ENCODE measurements around the gene GSTA1. TPM values are rescaled to one million over a fixed set of nuclear protein-coding genes. Genes with fewer than 3 reads are reported as not detected.

Gene GSTA1
- total RNA-seq (ENCODE audit: low replicate concordance) = not detected in 2 replicates

DNA sequence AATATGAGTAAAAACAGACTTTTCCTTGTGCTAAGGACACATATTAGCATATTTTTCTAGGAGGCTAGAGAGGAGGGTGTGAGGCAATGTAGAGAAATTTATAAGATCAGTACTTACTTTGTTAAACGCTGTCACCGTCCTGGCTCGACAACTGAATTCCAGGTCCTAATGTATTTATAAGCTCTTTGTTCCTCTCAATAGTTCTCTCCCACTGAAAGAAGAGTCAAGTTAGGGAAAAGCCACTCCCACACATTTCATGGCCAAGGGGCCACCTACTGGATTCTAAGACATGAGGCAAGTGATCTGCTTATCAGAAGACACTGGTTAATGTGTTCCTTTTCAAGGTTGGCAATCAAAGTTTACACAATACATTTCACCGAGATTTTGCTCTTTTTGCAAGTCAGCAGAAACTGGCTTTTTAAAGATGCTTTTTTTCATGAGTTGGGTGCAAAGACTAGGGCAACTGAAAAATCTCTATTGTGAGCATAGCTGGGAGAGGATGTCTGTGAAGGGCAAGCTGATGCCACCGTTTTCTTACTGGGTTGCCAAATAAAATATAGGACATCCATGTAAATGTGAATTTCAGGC lies at the start of gene GSTA1:
GSTA1 (minus strand) TSS at position 149 of the 588 bp plus-strand sequence. CDS start 4,549 bp downstream, outside the sequence.

DNA sequence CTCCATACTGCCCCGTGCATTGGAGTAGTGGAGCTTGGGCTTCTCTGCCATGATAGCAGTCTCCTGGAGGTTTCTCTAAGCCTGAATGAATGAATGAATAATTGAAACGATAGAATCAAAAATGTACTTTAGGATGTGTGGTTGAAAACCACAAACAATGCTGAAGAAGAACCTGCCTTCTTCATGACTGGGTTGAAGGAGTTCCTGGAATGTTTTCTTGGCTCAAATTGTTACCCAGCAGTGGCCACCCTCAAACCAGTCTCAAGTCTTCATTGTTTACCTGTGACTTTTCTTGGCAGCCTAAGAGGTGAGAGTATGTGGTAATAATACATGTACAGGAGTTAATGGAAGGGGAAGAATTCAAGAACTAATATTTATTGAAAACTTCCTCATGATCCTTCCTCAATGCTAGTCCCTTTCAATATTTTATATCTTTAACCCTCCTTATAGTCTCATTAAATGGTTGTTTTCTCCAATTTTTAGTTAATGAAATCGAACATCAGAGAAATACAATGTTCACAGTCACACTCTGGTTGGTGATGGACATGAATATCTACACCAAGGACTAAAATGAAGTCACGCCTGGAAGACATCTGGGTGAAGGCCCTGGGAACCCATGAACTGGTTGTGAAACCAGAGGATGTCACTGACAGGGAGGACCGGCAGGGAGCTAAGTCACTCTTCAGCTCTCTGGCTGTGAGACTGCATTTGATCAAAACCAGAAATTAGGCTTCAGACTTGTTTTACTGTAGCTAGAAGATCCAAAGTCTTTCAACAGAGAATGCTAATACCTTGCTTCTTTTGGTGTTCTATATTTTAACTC lies 37.4 kb upstream of the GSTA1 start, which contains the start of gene GSTA5:
GSTA5 (minus strand) TSS at position 51 of the 823 bp plus-strand sequence.

DNA sequence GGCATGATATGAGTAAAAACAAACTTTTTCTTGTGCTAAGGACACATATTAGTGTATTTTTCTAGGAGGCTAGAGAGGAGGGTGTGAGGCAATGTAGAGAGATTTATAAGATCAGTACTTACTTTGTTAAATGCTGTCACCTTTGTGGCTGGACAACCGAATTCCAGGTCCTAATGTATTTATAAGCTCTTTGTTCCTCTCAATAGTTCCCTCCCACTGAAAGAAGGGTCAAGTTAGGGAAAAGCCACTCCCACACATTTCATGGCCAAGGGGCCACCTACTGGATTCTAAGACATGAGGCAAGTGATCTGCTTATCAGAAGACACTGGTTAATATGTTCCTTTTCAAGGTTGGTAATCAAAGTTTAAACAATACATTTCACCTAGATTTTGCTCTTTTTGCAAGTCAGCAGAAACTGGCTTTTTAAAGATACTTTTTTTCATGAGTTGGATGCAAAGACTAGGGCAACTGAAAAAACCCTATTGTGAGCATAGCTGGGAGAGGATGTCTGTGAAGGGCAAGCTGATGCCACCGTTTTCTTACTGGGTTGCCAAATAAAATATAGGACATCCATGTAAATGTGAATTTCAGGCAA lies 40.2 kb downstream of the GSTA1 start, which contains the start of gene GSTA2:
GSTA2 (minus strand) TSS at position 154 of the 595 bp plus-strand sequence. CDS start 5,528 bp downstream, outside the sequence.

Other genes starting within 250 kb of the GSTA1 start
- gene TRAM2, start 226.8 kb downstream of the GSTA1 start, total RNA-seq (ENCODE audit: low replicate concordance) = 58.9 and 74.5 TPM in 2 replicates
- 13.0 and 26.0 TPM in 2 replicates for gene TMEM14A, start 132.7 kb downstream of the GSTA1 start, total RNA-seq (ENCODE audit: low replicate concordance)
- gene GSTA2, start 40.3 kb downstream of the GSTA1 start, total RNA-seq (ENCODE audit: low replicate concordance) = not detected in 2 replicates
- gene GSTA5, start 37.0 kb upstream of the GSTA1 start, total RNA-seq (ENCODE audit: low replicate concordance) = not detected in 2 replicates
- gene GSTA3, start 105.9 kb upstream of the GSTA1 start, total RNA-seq (ENCODE audit: low replicate concordance) = not detected in 2 replicates
- gene GSTA4, start 191.5 kb upstream of the GSTA1 start, total RNA-seq (ENCODE audit: low replicate concordance) = 19.1 and 25.3 TPM in 2 replicates